Naive thymus-derived CD4-positive, alpha-beta T cell (primary cell): ENCODE measurements around the gene PICK1. TPM values are rescaled to one million over a fixed set of nuclear protein-coding genes. Genes with fewer than 3 reads are reported as not detected.

ENCODE experiments used
- ATAC-seq: fragments of 150-1000 bp; cut with Tn5 transposase; 2 replicates; pipeline ENCODE4 v1.10.0; 2021; ENCODE audit warnings: mild to moderate bottlenecking, moderate library complexity
- CTCF ChIA-PET: fragments of 350-600 bp; sonication (Branson Sonifier 250); formaldehyde crosslinking; loops from one replicate; lab custom pipeline; 2021; ENCODE audit warnings: antibody characterized with exemption; lab: Charles Lee
- POLR2A ChIA-PET: fragments of 350-600 bp; sonication (Branson Sonifier 250); formaldehyde crosslinking; loops from one replicate; lab custom pipeline; 2021; ENCODE audit warnings: antibody characterized with exemption, inconsistent platforms; lab: Charles Lee
- DNase-seq, 9 donors: peaks; one replicate each; pipeline versions ENCODE4 v3.0.0 to v3.0.0-alpha.2; 2020 to 2022; ENCODE audit warnings: mixed read lengths in 1 of 9
- H3K27ac ChIP-seq: one replicate; pipeline ENCODE4 v1.7.0; 2013; ENCODE audit warnings: mild to moderate bottlenecking, low read depth, low read length, moderate library complexity
- H3K27me3 ChIP-seq, 2 donors: one replicate each; pipeline ENCODE4 v1.7.0; 2013; ENCODE audit warnings: low read length in 2 of 2, mild to moderate bottlenecking in 2 of 2, moderate library complexity in 2 of 2; ENCODE audit not compliant: control insufficient read depth in 2 of 2, insufficient read depth in 2 of 2
- H3K36me3 ChIP-seq, 3 experiments: 1 replicate in 2 of 3; 2 replicates in 1 of 3; pipeline ENCODE4 v1.7.0; 2013; ENCODE audit warnings: low read length in 3 of 3, mild to moderate bottlenecking in 3 of 3, moderate library complexity in 1 of 3; ENCODE audit not compliant: insufficient read depth in 3 of 3, control insufficient read depth in 2 of 3
- H3K4me1 ChIP-seq, 2 donors: one replicate each; pipeline ENCODE4 v1.7.0; 2013; ENCODE audit warnings: low read length in 2 of 2, mild to moderate bottlenecking in 2 of 2, moderate library complexity in 1 of 2; ENCODE audit not compliant: control insufficient read depth in 2 of 2, insufficient read depth in 2 of 2
- H3K4me3 ChIP-seq: 2 replicates; pipeline ENCODE4 v1.7.0; 2013; ENCODE audit warnings: mild to moderate bottlenecking, low read length
- H3K9me3 ChIP-seq, 3 experiments: 1 replicate in 2 of 3; 2 replicates in 1 of 3; pipeline ENCODE4 v1.7.0; 2013; ENCODE audit warnings: low read length in 3 of 3; ENCODE audit not compliant: control insufficient read depth in 2 of 3
- H3K27ac Mint-ChIP-seq, 9 donors: one replicate each; pipeline ENCODE4 v1.8.0; 2020 to 2022; ENCODE audit warnings: mixed read lengths in 9 of 9, mild to moderate bottlenecking in 8 of 9, moderate library complexity in 5 of 9, inconsistent platforms in 2 of 9
- H3K27me3 Mint-ChIP-seq, 5 donors: one replicate each; pipeline ENCODE4 v1.8.0; 2021 to 2022; ENCODE audit warnings: mixed read lengths in 5 of 5, mild to moderate bottlenecking in 1 of 5
- H3K36me3 Mint-ChIP-seq, 5 donors: one replicate each; pipeline ENCODE4 v1.8.0; 2020 to 2022; ENCODE audit warnings: mixed read lengths in 5 of 5, mild to moderate bottlenecking in 3 of 5, inconsistent platforms in 1 of 5
- H3K4me1 Mint-ChIP-seq, 7 donors: one replicate each; pipeline ENCODE4 v1.8.0; 2020 to 2022; ENCODE audit warnings: mixed read lengths in 7 of 7, mild to moderate bottlenecking in 3 of 7, inconsistent platforms in 1 of 7
- H3K4me3 Mint-ChIP-seq, 10 donors: one replicate each; pipeline ENCODE4 v1.8.0; 2020 to 2022; ENCODE audit warnings: mild to moderate bottlenecking in 10 of 10, mixed read lengths in 10 of 10, moderate library complexity in 6 of 10, inconsistent platforms in 2 of 10
- H3K9me3 Mint-ChIP-seq, 11 donors: one replicate each; pipeline ENCODE4 v1.8.0; 2020 to 2022; ENCODE audit warnings: mixed read lengths in 11 of 11, mild to moderate bottlenecking in 4 of 11, inconsistent platforms in 1 of 11, moderate library complexity in 1 of 11
- intact Hi-C, 2 donors: fragments of 100-400 bp; cut with micrococcal nuclease; formaldehyde crosslinking; loops; one replicate each; pipeline ENCODE4 v1.15.1; 2023
- polyA plus RNA-seq, 2 donors: library from polyadenylated mRNA; unstranded; fragments of 300-500 nt; fragmentation: Illumina TruSeq; gene quantifications; one replicate each; pipeline ENCODE4 v1.2.3, GENCODE V29; 2021
- total RNA-seq, 6 experiments: library from RNA in 5 of 6; stranded (reverse) in 5 of 6; gene quantifications; 1 replicate in 5 of 6; 2 replicates in 1 of 6; pipeline ENCODE4 v1.2.3 and lab custom pipeline; 2021 to 2026

PICK1 gene
- total and polyA plus RNA-seq, 7 experiments from 2014 or later: 6.3 to 29.3 (median 25.3) TPM

GRCh38 chr22:38031491-38031890, 25.7 kb upstream of the PICK1 start:
- Mint-ChIP-seq H3K36me3 (no peaks in the 10 kb centered on the region), H3K4me3 (no peak overlapping the region), H3K27me3 (no peaks in the 10 kb centered on the region), H3K27ac (peak overlapping the region in 1 of 9 donors; percentile 62), H3K9me3 (no peaks in the 10 kb centered on the region), H3K4me1 (peaks cover 0 to 5% (median 0%) of the 10 kb centered on the region in 7 donors)
- no peaks in the 10 kb centered on the region for H3K4me1 ChIP-seq
- H3K36me3 ChIP-seq: no peaks in the 10 kb centered on the region
- no peak overlapping the region for H3K27ac ChIP-seq
- CTCF ChIA-PET: no interaction called here
- H3K27me3 ChIP-seq: no peaks in the 10 kb centered on the region
- no peaks in the 10 kb centered on the region for H3K9me3 ChIP-seq
- no peak overlapping the region for H3K4me3 ChIP-seq
- POLR2A ChIA-PET: no interaction called here
- intact Hi-C loops: no loop called here
- no peak for ATAC-seq
- DNase-seq: no peak

GRCh38 chr22:38032681-38033521, 24.3 kb upstream of the PICK1 start:
- Mint-ChIP-seq H3K9me3 (no peaks in the 10 kb centered on the region), H3K36me3 (no peaks in the 10 kb centered on the region), H3K27ac (no peak overlapping the region), H3K4me1 (peaks cover 0 to 5% (median 0%) of the 10 kb centered on the region in 7 donors), H3K27me3 (no peaks in the 10 kb centered on the region), H3K4me3 (no peak overlapping the region)
- POLR2A ChIA-PET: no interaction called here
- no peak for DNase-seq
- no peaks in the 10 kb centered on the region for H3K27me3 ChIP-seq
- H3K36me3 ChIP-seq: no peaks in the 10 kb centered on the region
- H3K27ac ChIP-seq: no peak overlapping the region
- intact Hi-C loops: no loop called here
- H3K4me1 ChIP-seq: no peaks in the 10 kb centered on the region
- no peak overlapping the region for H3K4me3 ChIP-seq
- ATAC-seq: no peak
- no peaks in the 10 kb centered on the region for H3K9me3 ChIP-seq
- CTCF ChIA-PET: no interaction called here

DNA sequence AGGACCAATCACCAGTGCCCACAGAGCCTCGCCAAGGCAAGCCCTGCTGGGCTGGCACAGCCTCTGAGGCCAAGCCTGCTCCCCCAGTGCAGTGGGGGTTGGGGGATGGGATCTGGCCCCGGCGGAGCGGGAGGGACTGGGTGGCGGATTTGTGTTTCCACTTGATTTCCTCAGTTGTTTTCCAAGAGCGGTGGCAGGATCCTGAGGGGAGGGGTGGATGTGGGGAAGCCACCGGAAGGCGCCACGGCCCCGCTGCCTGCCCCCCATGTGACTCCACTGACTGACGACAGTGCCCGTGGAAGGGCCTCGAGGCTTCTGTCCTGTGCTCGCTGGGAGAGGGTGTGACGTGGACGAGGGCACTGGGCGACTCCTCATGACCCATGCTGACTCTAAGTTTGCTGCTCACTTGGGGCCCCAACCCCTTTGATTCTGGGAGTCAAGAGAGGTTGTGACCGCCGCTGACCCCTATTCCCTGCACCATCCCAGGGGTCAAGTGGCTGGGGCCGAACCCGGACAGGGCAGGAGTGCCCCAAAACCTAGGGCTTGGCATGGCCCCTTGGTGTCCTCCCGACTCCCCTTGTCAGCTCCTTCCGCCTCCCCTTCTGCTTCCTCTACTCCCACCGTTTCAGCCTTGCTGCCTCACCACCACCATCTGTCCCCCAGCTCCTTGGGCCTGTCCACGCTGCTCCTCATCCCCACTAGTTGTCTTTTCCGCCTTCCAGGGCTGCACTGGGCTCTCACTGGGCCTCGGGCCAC, 23.5 kb upstream of the PICK1 start:
- ChIA-PET CTCF (no interaction called here), POLR2A (no interaction called here)
- Histone ChIP-seq H3K27me3 (no peaks in the 10 kb centered on the region), H3K9me3 (no peaks in the 10 kb centered on the region), H3K4me3 (no peak overlapping the region), H3K36me3 (no peaks in the 10 kb centered on the region), H3K4me1 (no peaks in the 10 kb centered on the region), H3K27ac (no peak overlapping the region)
- no peak for ATAC-seq
- Mint-ChIP-seq H3K4me1 (peaks cover 0 to 5% (median 0%) of the 10 kb centered on the region in 7 donors), H3K36me3 (no peaks in the 10 kb centered on the region), H3K9me3 (no peaks in the 10 kb centered on the region), H3K27ac (no peak overlapping the region), H3K27me3 (no peaks in the 10 kb centered on the region), H3K4me3 (no peak overlapping the region)
- no peak for DNase-seq
- intact Hi-C loops: no loop called here

GRCh38 chr22:38034278-38034882, 22.8 kb upstream of the PICK1 start:
- peaks cover 0 to 5% (median 0%) of the 10 kb centered on the region in 7 donors for H3K4me1 Mint-ChIP-seq
- H3K27ac Mint-ChIP-seq: no peak overlapping the region
- no peaks in the 10 kb centered on the region for H3K27me3 Mint-ChIP-seq
- no peaks in the 10 kb centered on the region for H3K9me3 Mint-ChIP-seq
- no peaks in the 10 kb centered on the region for H3K4me1 ChIP-seq
- POLR2A ChIA-PET: no interaction called here
- H3K4me3 ChIP-seq: no peak overlapping the region
- H3K27ac ChIP-seq: no peak overlapping the region
- CTCF ChIA-PET: no interaction called here
- ATAC-seq (no peak), DNase-seq (no peak)
- no peaks in the 10 kb centered on the region for H3K36me3 ChIP-seq
- no peaks in the 10 kb centered on the region for H3K9me3 ChIP-seq
- intact Hi-C loops: no loop called here
- no peaks in the 10 kb centered on the region for H3K36me3 Mint-ChIP-seq
- no peak overlapping the region for H3K4me3 Mint-ChIP-seq
- H3K27me3 ChIP-seq: no peaks in the 10 kb centered on the region

- CTCF ChIA-PET: no interaction called here
- H3K4me3 ChIP-seq: no peak overlapping the region
- Mint-ChIP-seq H3K4me1 (peaks cover 0 to 5% (median 0%) of the 10 kb centered on the region in 7 donors), H3K9me3 (no peaks in the 10 kb centered on the region), H3K4me3 (no peak overlapping the region), H3K27me3 (no peaks in the 10 kb centered on the region), H3K27ac (no peak overlapping the region), H3K36me3 (no peaks in the 10 kb centered on the region)
- intact Hi-C loops: no loop called here
- H3K27ac ChIP-seq: no peak overlapping the region
- H3K36me3 ChIP-seq: no peaks in the 10 kb centered on the region
- DNase-seq (no peak), ATAC-seq (no peak)
- no peaks in the 10 kb centered on the region for H3K27me3 ChIP-seq
- H3K9me3 ChIP-seq: no peaks in the 10 kb centered on the region
- POLR2A ChIA-PET: interaction anchor here (0.6 kb wide), 1 partner anchor 13 kb away, joined by 3 read pairs; no protein-coding TSS in a partner anchor
- H3K4me1 ChIP-seq: no peaks in the 10 kb centered on the region
Observed at GRCh38 chr22:38034884-38035529, 22.2 kb upstream of the PICK1 start.

GRCh38 chr22:38035530-38035885, 21.7 kb upstream of the PICK1 start:
- no peaks in the 10 kb centered on the region for H3K27me3 Mint-ChIP-seq
- peaks cover 0 to 5% (median 0%) of the 10 kb centered on the region in 7 donors for H3K4me1 Mint-ChIP-seq
- no peaks in the 10 kb centered on the region for H3K9me3 Mint-ChIP-seq
- Histone ChIP-seq H3K27me3 (no peaks in the 10 kb centered on the region), H3K9me3 (no peaks in the 10 kb centered on the region), H3K27ac (no peak overlapping the region), H3K4me1 (no peaks in the 10 kb centered on the region), H3K4me3 (no peak overlapping the region), H3K36me3 (no peaks in the 10 kb centered on the region)
- ATAC-seq: no peak
- H3K36me3 Mint-ChIP-seq: no peaks in the 10 kb centered on the region
- DNase-seq: no peak
- H3K4me3 Mint-ChIP-seq: no peak overlapping the region
- intact Hi-C loops: no loop called here
- CTCF ChIA-PET: no interaction called here
- no peak overlapping the region for H3K27ac Mint-ChIP-seq
- POLR2A ChIA-PET: interaction anchor here (0.6 kb wide), 1 partner anchor 13 kb away, joined by 3 read pairs; no protein-coding TSS in a partner anchor
